Dermis microvascular lymphatic vessel endothelial cell (primary cell): ENCODE measurements around the gene TANGO6. TPM values are rescaled to one million over a fixed set of nuclear protein-coding genes. Genes with fewer than 3 reads are reported as not detected.
"Not testable (repeated sequence)": the region's sequence is repeated elsewhere in the genome, so short reads cannot be mapped to it uniquely, and the experiment has no call there.

Source experiments
- DNase-seq, 2 donors: peaks; one replicate each; pipeline versions ENCODE4 v3.0.0 to v3.0.0-alpha.2; 2010; ENCODE audit warnings: low read depth in 2 of 2
- total RNA-seq: library from RNA; depleted of rRNA; stranded (reverse); fragments of >200 nt; gene quantifications from 2 replicates; pipeline ENCODE4 v1.2.1, GENCODE V29; 2014

TANGO6 gene
- total RNA-seq = 13.8 and 15.1 TPM in 2 replicates

DNA sequence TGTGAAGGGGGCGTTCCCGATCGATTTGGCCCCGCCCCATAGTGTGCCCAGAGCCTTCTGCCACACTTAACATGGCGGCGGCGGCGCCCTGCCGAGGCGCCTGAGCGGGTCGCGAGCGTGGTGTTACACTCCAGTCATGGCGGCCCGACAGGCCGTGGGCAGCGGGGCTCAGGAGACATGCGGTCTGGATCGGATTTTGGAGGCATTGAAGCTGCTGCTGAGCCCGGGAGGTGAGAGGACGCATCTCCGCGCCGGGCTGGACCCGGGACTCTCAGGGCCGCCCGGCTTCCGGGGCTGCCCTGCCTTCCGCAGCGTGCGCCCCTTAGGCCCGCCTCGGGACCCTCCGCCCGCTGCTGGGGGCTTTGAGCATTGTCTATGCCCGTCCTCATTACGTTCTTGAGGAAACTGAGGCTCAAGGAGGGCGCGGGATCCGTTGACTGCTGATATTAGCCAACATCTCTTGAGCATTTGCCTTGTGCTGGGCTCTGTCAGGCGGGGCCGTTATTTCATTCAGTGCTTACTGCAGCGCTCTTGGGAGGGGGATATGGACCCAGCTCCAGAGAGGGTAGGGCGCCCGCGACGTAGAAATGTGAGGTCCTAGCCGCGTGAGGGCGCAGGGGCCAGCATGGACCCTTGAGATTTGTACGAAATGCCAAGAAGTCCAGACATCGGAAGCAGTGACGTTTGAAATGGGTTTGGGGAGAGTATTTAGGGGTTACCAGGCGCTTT lies at the start of gene TANGO6:
Gene TANGO6, plus strand, starts transcription at position 50 of the 729 bp plus-strand sequence. Its CDS starts 87 bp downstream, at position 137.
- peak; percentile 43 to 75 for DNase-seq

DNA sequence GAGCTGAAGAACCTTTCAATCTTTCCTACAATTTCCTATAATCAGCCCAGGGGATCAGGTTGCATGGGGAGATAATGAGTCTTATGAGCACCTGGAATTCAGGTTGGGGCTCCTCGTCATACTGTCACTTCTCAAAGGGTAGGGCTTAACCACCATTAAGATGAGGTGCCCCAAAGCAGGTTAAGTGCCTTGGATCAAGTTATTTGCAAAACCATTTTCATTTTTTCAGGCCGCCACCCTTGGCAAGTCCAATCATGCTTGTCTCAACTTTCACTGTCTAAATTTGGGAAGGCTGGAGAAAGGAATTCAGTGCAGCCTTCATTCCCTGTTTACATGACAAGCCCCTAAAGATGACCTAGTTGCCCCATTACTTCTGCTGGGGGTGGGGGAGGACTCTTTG lies 44.9 kb upstream of the TANGO6 start:
- no peak for DNase-seq

DNA sequence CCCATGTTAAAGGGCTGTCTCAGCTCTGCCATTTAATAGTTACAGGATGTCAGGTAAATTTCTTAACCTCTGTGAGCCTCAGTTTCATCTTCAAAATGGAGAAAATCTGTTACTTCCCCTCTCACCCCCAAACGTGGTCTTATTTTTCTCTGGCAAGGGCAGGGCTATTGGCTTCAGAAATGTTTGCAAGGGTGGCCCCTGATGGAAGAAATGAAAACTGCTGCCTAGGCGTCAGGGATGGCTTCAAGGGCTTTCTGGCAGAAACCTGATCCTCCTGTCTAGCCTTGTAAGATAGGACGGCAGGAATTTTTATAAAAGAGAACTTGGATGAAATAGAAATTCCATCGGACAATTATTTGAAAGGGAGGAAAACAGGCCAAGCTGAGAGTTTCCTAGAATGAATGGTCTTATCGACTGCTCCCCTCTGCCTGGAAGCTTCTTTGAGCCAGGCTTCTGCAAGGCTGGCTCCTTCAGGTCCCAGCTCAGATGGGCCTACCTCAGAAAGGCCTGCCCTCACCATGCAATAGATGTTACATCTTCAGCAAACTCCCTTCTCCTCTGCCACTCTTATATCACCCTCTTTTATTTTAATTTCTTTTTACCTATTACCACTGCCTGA lies 43.0 kb upstream of the TANGO6 start:
- peak in 1 of 2 donors; percentile 49 for DNase-seq

DNA sequence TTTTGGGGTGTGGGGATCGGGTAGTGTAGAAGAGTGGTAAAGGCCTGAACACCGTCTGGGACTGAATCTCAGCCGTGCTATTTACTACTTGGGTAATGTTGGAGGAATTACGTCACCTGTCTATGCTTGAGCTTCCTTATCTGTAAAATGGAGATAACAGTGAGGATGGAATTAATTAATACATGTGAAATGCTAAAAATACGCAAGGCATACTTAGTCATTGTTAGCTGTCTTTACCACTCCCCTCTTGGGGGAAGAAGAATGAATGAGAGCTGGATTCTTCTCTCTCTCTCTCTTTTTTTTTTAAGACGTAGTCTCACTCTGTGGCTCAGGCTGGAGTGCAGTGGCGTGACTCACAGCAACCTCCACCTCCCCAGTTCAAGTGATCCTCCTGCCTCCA lies 41.1 kb upstream of the TANGO6 start:
- DNase-seq = no peak

DNA sequence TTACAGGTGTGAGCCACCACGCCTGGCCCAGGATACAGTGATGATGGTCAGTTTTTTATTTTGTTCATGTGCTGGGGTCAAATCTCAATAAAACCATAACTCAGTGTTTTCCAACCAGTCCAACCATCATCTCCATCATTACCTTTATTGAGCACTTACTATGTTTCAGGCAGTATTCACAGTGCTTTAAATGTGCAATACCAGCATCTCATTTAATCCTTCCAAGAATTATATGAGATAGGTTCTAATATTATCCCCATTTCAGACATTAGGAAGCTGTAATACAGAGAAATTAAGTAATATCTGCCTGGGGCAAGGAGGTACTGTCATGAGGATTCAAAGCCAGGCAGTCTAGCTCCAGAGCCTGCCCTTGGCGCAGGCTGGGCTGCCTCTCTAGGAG lies 36.9 kb upstream of the TANGO6 start:
- DNase-seq = no peak

DNA sequence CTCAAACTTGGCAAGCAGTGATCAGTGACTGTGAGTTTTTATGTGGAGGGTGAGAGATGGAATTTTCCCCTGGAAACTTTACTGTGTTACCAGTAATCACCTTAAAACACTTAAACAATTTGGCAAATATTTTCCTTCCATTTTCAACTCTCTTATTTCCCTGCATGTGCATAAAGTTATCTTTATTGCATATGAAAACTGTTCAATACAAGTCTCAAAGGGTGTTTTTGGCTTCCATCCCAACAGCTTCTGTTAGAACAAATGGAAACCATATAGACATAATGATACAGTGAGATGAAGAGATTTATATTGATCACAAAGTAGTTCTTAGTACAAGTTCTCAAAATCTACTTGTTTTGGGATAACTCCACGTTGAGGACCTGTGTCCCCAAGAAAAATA lies 36.4 kb upstream of the TANGO6 start:
- DNase-seq = no peak

DNA sequence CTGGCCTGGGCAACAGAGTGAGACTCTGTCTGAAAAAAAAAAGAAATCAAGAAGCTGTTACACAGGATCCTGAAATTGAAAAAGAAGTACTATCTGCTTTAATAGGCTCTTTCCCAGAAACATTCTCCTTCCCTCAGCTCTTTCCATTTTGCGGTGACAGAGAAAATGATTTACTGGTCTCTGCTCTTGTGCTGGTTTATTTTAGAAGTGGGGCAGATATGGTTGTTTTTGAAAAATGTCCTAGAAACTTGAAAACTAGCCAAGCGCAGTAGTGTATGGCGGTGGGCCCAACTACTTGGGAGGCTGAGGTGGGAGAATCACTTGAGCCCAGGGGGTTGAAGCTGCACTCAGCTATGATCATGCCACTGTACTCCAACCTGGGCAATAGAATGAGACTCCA lies 28.8 kb upstream of the TANGO6 start:
- no peak for DNase-seq

DNA sequence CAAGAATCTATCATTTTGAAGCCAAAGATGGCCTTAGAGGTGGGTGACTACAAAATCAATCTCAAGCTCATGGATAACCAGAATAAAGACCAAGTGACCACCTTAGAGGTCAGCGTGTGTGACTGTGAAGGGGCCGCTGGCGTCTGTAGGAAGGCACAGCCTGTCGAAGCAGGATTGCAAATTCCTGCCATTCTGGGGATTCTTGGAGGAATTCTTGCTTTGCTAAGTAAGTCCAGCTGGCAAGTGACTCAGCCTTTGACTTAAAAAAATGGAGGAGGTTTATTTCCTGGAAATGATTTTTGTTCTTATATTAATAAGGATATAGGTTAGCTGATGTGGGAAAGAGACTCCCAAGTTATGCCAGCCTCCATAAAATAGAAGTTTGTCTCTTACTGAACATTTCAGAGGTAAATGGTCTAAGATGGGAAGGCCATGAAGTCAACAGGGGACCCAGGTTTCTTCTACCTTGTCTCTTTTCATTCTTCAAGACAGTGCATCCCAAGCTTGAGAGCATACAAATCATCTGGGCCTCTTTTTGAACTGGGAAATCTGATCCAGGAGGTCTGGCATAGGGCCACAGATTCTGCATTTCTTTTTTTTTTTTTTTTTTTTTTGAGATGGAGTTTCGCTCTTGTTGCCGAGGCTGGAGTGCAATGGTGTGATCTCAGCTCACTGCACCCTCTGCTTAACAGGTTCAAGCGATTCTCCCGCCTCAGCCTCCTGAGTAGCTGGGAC lies 19.8 kb upstream of the TANGO6 start:
- peak in 1 of 2 donors; percentile 8 for DNase-seq

DNA sequence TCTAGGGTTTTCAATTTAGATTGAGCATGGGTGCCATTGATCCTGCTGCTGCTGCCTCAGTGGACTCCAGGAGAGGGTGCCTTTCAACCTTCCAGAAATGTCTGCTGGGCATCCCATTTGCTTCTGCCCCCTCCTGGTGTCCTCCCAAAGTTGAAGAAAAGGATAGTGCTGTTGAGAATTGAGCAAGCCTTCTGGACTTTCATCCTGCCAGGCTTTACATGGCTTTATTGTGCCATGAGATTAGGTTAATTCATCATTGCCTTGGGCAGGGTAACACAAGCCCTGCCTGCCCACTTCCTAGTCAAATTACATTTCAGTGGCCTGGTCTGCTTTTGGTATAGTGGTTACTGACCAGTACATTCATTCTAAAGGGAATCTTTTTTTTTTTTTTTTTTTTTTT lies 17.9 kb upstream of the TANGO6 start:
- DNase-seq = no peak

DNA sequence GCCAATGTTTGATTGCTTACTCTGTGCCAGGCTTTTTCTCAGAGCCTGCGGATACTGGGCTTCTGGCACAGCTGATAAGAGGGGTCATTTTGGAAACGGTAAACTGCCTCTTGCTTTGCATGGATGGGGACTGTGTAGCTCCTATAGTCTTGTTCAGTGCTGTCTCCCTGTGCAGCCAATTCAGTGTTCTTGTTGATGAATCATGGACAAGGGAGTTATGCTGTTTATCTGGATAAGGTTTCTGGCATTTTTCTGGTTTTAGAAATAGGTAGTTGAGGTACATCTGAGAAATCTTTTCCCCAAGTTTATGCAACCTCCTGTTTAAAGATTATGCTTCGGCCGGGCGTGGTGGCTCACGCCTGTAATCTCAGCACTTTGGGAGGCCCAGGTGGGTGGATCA lies 16.7 kb upstream of the TANGO6 start:
- no peak for DNase-seq

DNA sequence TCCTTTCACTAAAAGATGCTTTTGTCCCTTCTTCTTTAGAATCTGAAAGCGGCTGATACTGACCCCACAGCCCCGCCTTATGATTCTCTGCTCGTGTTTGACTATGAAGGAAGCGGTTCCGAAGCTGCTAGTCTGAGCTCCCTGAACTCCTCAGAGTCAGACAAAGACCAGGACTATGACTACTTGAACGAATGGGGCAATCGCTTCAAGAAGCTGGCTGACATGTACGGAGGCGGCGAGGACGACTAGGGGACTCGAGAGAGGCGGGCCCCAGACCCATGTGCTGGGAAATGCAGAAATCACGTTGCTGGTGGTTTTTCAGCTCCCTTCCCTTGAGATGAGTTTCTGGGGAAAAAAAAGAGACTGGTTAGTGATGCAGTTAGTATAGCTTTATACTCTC lies 10.1 kb upstream of the TANGO6 start:
- DNase-seq = no peak

DNA sequence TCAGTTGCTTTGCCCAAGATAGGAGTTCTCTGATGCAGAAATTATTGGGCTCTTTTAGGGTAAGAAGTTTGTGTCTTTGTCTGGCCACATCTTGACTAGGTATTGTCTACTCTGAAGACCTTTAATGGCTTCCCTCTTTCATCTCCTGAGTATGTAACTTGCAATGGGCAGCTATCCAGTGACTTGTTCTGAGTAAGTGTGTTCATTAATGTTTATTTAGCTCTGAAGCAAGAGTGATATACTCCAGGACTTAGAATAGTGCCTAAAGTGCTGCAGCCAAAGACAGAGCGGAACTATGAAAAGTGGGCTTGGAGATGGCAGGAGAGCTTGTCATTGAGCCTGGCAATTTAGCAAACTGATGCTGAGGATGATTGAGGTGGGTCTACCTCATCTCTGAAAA lies 8.8 kb upstream of the TANGO6 start:
- no peak for DNase-seq

DNA sequence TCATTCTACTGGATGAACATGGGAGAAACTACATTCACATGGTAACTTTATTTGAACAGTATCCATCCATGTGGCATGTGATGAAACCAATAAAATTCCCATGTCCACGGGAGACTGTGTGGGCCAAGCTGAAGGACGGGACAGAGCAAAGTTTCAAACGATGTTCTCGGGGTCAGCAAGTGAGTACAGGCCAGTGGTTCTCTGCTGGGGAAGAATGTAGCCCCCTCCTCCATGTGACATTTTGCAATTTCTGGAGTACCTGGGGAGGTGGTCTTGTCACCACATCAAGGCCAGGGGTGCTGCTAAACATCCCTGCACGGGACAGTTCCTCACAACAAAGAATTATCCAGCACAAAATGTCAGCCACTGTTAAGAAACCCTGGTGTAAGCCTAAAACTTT lies 7.4 kb upstream of the TANGO6 start:
- DNase-seq = no peak

DNA sequence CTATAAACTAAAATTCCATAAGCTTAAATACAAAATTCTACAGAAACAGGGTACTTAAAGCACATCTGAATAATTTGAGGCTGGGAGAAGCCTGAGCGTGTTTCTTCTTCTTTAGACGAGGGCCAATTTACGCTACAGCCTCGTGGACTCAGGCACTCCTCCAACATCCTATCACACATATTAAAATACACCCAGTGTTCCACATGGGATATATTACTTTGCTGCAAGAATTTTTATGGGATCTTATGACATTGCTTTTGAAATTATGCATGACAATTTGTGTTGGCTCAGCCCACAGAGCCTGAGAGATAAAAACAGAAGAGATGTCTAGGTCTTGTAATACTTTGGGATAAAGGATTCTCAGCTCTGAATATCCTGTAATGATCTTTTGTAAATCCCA lies 3.5 kb upstream of the TANGO6 start:
- DNase-seq = no peak

DNA sequence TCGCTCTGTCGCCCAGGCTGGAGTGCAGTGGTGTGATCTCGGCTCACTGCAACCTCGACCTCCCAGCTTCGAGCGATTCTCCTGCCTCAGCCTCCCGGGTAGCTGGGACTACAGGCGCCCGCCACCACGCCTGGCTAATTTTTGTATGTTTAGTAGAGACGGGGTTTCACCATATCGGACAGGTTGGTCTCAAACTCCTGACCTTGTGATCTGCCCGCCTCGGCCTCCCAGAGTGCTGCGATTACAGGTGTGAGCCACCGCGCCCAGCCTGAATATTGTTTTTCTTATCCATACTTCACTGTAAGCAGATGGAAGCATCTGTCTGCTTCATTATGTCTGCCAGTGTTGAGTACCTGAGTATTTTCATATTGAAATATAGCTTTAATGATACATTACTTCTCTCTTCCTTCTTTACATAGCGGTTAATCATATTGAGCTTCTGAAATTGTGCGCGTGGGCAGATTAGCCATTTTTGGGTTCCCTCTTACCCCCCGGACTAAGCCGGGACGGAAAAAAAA lies 308 bp upstream of the TANGO6 start:
- DNase-seq = not testable (repeated sequence)

DNA sequence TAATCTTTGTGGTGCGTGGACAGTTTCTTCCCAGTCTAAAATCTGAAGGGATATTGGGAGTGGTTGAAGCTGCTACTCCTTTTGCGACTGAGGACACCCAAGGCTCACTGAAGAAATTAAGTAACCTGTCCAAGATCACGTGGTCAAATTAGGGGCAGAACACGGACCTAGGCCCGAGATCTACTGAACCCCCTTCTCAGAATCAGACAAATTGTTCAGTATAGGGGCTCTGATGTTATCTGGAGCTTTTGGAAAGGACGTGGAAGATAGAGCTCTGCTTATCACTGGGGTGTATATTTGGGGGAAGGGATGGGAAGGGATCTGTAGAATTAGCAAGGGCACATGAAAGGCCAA lies 857 bp downstream of the TANGO6 start:
- DNase-seq = no peak

DNA sequence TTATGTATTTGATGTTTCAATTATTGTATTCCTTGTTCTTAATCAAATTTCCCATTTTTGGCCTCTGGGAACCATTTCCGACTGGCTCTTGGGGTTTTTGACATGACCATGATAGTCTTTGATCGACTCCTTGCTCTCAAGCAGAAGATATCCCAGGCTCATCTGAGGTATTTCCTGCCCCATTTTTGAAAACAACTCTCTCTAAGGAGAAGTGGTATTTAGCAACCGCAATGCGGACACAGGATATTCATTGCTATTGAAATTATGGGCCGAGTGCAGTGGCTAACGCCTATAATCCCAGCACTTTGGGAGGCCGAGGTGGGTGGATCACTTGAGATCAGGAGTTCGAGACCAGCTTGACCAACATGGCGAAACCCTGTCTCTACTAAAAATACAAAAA lies 5.5 kb downstream of the TANGO6 start:
- DNase-seq = no peak

DNA sequence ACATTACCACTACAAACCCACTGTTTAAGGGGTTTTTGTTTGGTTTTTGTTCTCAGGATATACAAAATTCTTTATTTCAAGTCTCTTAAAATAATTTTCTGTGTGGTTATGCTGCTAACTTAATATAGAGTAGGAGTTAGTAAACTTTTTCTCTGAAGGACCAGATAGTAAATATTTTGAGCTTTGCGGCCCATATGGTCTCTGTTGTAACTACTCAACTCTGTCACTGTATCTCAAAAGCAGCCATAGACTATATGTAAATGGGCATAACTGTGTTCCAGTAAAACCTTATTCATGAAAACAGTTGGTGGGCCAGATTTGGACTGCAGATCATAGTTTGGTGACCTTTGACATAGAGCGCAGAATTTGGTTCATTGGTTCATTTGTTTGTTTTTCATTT lies 7.2 kb downstream of the TANGO6 start:
- DNase-seq = no peak

DNA sequence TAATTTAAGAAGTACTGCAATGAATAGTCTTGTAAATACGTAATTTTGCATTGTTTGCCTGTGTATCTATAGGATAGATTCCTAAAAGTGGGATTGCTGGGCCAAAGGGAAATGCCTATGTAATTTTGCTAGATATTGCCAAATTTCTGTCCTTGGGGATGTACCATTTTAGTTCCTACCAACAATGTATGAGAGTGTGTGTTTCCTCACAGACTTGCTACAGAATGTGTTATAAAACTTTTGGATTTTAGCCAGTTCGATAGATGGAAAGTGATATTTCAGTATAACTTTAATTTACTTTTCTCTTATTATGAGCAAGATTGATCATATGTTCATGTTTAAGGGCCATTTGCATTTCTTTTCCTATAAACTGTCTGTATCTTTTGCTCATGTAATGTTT lies 8.3 kb downstream of the TANGO6 start:
- no peak for DNase-seq

DNA sequence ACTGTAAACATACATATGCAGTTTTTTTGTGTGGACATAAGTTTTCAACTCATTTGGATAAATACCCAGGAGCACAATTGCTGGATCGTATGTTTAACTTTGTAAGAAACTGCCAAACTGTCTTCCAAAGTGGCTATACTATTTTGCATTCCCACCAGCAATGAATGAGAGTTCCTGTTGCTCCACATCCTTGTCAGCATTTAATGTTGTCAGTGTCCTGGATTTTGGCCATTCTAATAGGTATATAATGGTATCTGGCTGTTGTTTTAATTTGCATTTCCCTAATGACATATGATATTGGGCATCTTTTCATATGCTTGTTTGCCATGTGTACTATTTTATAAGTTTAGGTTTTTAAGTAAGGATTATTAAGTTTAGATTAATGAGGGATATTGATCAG lies 14.1 kb downstream of the TANGO6 start:
- no peak for DNase-seq

DNA sequence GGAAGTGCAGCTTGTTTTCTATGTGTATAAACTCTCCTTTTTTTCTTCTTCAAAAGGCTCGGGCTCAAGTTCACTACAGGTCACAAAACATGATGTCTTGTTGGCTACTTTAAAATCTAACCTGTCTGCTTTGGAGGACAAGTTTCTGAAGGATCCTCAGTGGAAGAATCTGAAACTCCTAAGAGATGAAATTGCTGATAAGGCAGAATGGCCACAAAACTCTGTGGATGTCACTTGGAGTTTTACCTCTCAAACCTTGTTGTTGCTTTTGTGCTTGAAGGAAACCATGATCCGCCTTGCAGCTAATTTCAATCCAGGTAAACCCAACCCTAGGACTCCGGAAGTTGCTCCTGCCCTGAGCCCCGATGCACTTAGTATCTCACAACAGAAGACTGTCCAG lies 16.5 kb downstream of the TANGO6 start:
- no peak for DNase-seq

DNA sequence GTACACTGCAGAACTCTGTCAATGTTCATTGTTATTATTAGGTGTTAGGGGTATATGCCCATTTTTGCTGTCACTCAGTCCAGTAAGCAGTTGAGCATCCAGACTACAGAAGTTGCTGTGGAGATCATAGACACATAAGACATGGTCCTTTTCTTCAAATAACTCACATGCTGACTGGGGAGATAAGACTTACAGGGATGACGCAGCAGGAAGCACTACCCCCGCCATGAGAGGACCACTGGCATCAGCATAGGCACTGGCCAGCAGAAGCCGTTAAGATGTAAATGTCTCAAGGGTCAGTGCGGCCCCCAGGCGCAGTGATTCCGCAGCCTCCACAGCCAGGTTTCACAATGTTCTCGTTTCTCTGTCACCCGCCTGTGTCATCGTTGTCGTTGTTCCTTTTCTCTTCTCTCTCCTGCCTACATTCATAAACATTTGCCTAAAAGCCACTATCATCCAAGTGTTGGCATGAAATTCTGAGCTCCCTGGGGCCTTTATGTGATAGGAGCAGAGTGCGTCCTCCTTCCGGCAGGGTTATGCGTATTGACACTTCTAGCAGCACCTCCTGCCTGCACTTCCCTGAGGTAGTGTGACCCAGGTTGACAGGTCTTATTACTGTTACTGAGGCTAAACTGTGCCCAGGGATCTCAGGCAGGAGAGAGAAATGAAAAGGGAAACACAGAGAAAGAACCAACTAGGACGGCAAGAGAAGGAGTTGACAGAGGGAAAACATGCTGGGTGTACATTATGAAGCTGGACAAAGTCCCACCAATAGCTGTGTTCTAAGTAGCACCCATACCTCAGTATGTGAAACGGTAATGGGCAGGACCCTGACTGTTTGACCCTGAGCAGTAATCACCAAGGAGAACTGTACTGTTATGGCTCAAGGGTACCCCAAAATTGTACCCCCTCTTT lies 17.9 kb downstream of the TANGO6 start:
- DNase-seq = no peak
